ENCODE data around the gene ADRM1. TPM values are rescaled to one million over a fixed set of nuclear protein-coding genes. Genes with fewer than 3 reads are reported as not detected.

Gene ADRM1
- total and polyA plus RNA-seq, 2 donors from 2014 or later: 64.4 to 79.4 TPM

DNA sequence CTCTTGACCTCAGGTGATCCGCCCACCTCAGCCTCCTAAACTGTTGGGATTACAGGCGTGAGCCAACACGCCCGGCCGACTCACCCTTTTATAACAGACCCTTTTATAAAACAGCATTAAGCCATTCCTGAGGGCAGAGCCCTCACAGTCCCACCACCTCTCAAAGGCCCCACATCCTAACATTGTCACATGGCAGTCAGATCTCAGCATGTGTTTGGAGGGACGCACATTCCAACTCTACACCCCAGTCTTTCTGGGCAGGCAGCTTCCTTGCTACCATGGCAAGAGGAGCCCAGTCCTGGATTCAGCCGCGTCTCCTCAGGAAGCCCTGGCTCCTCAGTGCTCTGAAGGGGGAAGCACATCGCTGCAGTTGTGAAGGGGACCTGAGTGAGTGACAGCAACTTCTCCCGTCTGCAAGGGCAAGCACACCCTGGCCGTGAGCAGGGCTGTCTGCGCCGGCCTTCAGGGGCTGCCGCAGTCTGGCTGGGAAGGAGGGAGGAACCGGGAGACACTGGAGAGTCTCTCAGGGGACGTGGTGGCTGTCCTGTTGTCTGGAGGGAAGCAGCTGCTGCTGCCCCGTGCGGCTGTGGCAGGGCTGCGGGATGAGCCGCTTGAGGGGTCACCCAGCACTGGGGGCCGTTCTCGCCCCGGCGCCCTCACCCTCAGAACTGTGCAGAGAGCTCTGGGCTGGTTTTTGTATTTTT, 48.6 kb upstream of the ADRM1 start:
- H3K27ac ChIP-seq (ENCODE audit: low read depth in 2 of 2, low read length in 2 of 2): no peak overlapping the region
- TF ChIP-seq CTCF (IDR thresholded peaks at IDR 0.05; ENCODE audit: borderline replicate concordance, extremely low read depth, insufficient read depth): no peak
- no peak for FAIRE-seq
- H3K4me3 ChIP-seq (ENCODE audit: low read length in 3 of 3): no peak overlapping the region
- DNase-seq: no peak
- no peak overlapping the region for H3K9ac ChIP-seq (ENCODE audit: low read length in 3 of 3)
- intact Hi-C loops (cut with DNase I): no loop called here
- peaks cover 0 to 14% (median 4%) of the 10 kb centered on the region in 3 donors for H3K36me3 ChIP-seq (ENCODE audit: control insufficient read depth in 2 of 3, insufficient read depth in 3 of 3, low read length in 3 of 3)
- no peaks in the 10 kb centered on the region for H3K27me3 ChIP-seq (ENCODE audit: control insufficient read depth, insufficient read depth, low read length)
- H3K4me1 ChIP-seq (ENCODE audit: control insufficient read depth in 2 of 3, insufficient read depth in 2 of 3, low read depth in 1 of 3, low read length in 3 of 3): no peaks in the 10 kb centered on the region
- no peaks in the 10 kb centered on the region for H3K9me3 ChIP-seq (ENCODE audit: control insufficient read depth in 2 of 3, insufficient read depth in 1 of 3, low read length in 3 of 3)

GRCh38 chr20:62255976-62256375, 46.8 kb upstream of the ADRM1 start:
- no peak overlapping the region for H3K27ac ChIP-seq (ENCODE audit: low read depth in 2 of 2, low read length in 2 of 2)
- no peak for TF ChIP-seq CTCF (IDR thresholded peaks at IDR 0.05; ENCODE audit: borderline replicate concordance, extremely low read depth, insufficient read depth)
- no peak overlapping the region for H3K9ac ChIP-seq (ENCODE audit: low read length in 3 of 3)
- DNase-seq: no peak
- FAIRE-seq: no peak
- H3K4me1 ChIP-seq (ENCODE audit: control insufficient read depth in 2 of 3, insufficient read depth in 2 of 3, low read depth in 1 of 3, low read length in 3 of 3): no peaks in the 10 kb centered on the region
- H3K4me3 ChIP-seq (ENCODE audit: low read length in 3 of 3): no peak overlapping the region
- H3K9me3 ChIP-seq (ENCODE audit: control insufficient read depth in 2 of 3, insufficient read depth in 1 of 3, low read length in 3 of 3): no peaks in the 10 kb centered on the region
- intact Hi-C loops (cut with DNase I): no loop called here
- H3K27me3 ChIP-seq (ENCODE audit: control insufficient read depth, insufficient read depth, low read length): no peaks in the 10 kb centered on the region
- peaks cover 0 to 15% (median 14%) of the 10 kb centered on the region in 3 donors for H3K36me3 ChIP-seq (ENCODE audit: control insufficient read depth in 2 of 3, insufficient read depth in 3 of 3, low read length in 3 of 3)

DNA sequence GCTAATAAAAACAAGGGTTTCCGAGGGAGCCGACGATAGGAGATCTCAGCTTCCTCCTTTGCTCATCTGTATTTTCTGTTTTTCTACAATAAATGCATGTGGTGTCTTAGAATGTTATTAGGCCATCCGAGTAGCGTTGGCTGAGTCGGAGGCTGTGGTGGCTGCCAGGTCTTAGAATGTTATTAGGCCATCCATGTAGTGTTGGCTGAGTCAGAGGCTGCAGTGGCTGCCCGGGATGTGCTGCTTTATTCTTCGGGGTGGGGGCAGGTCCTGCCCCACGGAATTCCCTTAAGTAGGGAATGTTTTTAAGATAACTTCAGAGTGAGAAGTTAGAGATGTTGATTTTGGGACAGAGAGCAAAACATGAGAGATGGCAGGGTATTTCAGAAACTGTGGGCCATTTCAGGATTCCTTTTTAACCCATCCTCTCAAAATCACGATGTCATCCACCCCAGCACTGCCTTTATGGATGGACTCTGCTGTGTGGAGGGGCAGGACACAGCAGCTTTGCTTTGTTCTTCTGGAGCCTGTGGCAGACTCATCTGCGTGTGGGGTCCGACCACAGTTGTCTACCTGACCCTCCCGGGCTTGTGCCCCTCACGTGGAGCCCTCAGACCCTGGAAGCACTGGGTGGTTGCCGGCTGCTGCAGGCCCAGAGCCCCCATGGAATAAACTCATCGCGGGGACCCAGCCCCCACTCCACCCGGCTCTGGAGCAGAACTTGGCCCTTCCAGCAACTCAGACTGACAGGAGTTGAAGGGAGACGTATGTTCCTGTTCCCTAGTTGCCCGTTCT, 44.1 kb upstream of the ADRM1 start:
- Histone ChIP-seq H3K36me3 (ENCODE audit: control insufficient read depth in 2 of 3, insufficient read depth in 3 of 3, low read length in 3 of 3) (peaks cover 0 to 30% (median 13%) of the 10 kb centered on the region in 3 donors), H3K4me1 (ENCODE audit: control insufficient read depth in 2 of 3, insufficient read depth in 2 of 3, low read depth in 1 of 3, low read length in 3 of 3) (no peaks in the 10 kb centered on the region), H3K27me3 (ENCODE audit: control insufficient read depth, insufficient read depth, low read length) (no peaks in the 10 kb centered on the region), H3K9ac (ENCODE audit: low read length in 3 of 3) (no peak overlapping the region), H3K9me3 (ENCODE audit: control insufficient read depth in 2 of 3, insufficient read depth in 1 of 3, low read length in 3 of 3) (no peaks in the 10 kb centered on the region), H3K27ac (ENCODE audit: low read depth in 2 of 2, low read length in 2 of 2) (no peak overlapping the region), H3K4me3 (ENCODE audit: low read length in 3 of 3) (no peak overlapping the region)
- FAIRE-seq (no peak), DNase-seq (no peak)
- intact Hi-C loops (cut with DNase I): no loop called here
- TF ChIP-seq CTCF (IDR thresholded peaks at IDR 0.05; ENCODE audit: borderline replicate concordance, extremely low read depth, insufficient read depth): no peak

Measured in kidney (tissue), 14 donors.